KMS-11 (cell line): ENCODE results near the gene GPATCH4.
"Not testable (repeated sequence)": the region's sequence is repeated elsewhere in the genome, so short reads cannot be mapped to it uniquely, and the experiment has no call there.

Source experiments
- H2AFZ ChIP-seq: fragments of 200-600 bp; sonication (generic); 2 replicates; pipeline ENCODE4 v1.6.1; 2016; ENCODE audit warnings: antibody characterized with exemption, mixed run types, low read depth
- H3K27ac ChIP-seq: fragments of 200-600 bp; sonication (generic); 2 replicates; pipeline ENCODE4 v1.6.1; 2016; ENCODE audit warnings: mild to moderate bottlenecking, mixed run types
- H3K27me3 ChIP-seq: fragments of 200-600 bp; sonication (generic); 2 replicates; pipeline ENCODE4 v1.6.1; 2017; ENCODE audit warnings: mild to moderate bottlenecking, low read depth, mixed run types, moderate library complexity; ENCODE audit not compliant: insufficient read depth
- H3K36me3 ChIP-seq: fragments of 200-600 bp; sonication (generic); 2 replicates; pipeline ENCODE4 v1.6.1; 2017; ENCODE audit warnings: mild to moderate bottlenecking, mixed run types; ENCODE audit not compliant: insufficient read depth
- H3K4me1 ChIP-seq: fragments of 200-600 bp; sonication (generic); 2 replicates; pipeline ENCODE4 v1.6.1; 2016; ENCODE audit warnings: mild to moderate bottlenecking, low read depth, mixed run types; ENCODE audit not compliant: poor library complexity, severe bottlenecking
- H3K4me2 ChIP-seq: fragments of 200-600 bp; sonication (generic); 2 replicates; pipeline ENCODE4 v1.7.0; 2016; ENCODE audit warnings: mild to moderate bottlenecking, mixed run types
- H3K4me3 ChIP-seq: fragments of 200-600 bp; sonication (generic); IDR thresholded peaks from 2 replicates; pipeline ENCODE4 v1.6.1; 2017; ENCODE audit warnings: low read depth, low read length, mixed read lengths; ENCODE audit not compliant: insufficient read depth
- H3K79me2 ChIP-seq: fragments of 200-600 bp; sonication (generic); 2 replicates; pipeline ENCODE4 v1.6.1; 2016; ENCODE audit warnings: low read depth, mixed run types; ENCODE audit not compliant: insufficient read depth
- H3K9ac ChIP-seq: fragments of 200-600 bp; sonication (generic); 2 replicates; pipeline ENCODE4 v1.6.1; 2016; ENCODE audit warnings: mild to moderate bottlenecking, mixed run types
- H4K20me1 ChIP-seq: fragments of 200-600 bp; sonication (generic); 2 replicates; pipeline ENCODE4 v1.6.1; 2016; ENCODE audit warnings: mild to moderate bottlenecking, mixed run types; ENCODE audit not compliant: insufficient read depth
- TF ChIP-seq, protein P1 (sequence below): fragments of 200-600 bp; sonication (generic); conservative IDR thresholded peaks from 2 replicates; pipeline ENCODE4 v1.6.1; 2017; ENCODE audit warnings: low read depth, mild to moderate bottlenecking, antibody characterized with exemption, low read length, moderate library complexity, mixed read lengths

Gene GPATCH4

GRCh38 chr1:156554971-156555370, 46.3 kb downstream of the GPATCH4 start:
- Histone ChIP-seq H3K4me1 (no peaks in the 10 kb centered on the region), H3K4me2 (no peak overlapping the region), H3K4me3 (no peak overlapping the region), H3K36me3 (no peaks in the 10 kb centered on the region), H2AFZ (no peak overlapping the region), H3K79me2 (no peaks in the 10 kb centered on the region), H4K20me1 (no peaks in the 10 kb centered on the region), H3K27ac (no peak overlapping the region), H3K27me3 (no peaks in the 10 kb centered on the region), H3K9ac (no peak overlapping the region)
- TF ChIP-seq, protein P1, sequence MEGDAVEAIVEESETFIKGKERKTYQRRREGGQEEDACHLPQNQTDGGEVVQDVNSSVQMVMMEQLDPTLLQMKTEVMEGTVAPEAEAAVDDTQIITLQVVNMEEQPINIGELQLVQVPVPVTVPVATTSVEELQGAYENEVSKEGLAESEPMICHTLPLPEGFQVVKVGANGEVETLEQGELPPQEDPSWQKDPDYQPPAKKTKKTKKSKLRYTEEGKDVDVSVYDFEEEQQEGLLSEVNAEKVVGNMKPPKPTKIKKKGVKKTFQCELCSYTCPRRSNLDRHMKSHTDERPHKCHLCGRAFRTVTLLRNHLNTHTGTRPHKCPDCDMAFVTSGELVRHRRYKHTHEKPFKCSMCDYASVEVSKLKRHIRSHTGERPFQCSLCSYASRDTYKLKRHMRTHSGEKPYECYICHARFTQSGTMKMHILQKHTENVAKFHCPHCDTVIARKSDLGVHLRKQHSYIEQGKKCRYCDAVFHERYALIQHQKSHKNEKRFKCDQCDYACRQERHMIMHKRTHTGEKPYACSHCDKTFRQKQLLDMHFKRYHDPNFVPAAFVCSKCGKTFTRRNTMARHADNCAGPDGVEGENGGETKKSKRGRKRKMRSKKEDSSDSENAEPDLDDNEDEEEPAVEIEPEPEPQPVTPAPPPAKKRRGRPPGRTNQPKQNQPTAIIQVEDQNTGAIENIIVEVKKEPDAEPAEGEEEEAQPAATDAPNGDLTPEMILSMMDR = no peak

DNA sequence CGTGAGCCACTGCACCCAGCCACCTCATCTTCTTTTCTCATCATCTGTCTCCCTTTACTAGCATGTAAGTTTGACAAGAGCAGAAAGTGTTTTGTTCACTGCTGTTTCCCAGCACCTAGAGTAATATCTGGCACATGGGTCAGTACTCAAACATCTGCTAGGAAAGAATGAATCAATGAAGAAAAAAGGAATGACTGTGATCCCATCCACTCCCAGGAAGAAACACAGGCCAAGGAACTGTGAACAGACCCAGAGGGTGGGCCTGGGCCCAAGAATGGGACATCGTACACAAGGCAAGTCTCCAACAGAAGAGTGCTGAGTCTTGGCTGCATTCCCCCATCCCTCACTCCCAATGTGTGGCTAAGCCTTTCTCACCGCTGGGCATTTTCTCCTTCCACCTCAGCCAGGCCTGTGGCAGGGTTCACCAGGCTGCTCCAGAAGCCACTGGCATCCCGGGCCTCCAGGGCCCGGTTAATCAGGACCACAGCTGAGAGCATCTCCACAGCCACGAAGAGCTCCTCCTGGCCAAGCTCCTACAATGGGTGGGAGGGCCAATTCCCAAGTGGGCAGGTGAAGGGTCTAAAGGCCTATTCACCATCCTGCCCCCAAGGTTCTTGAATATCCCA, 47.3 kb downstream of the GPATCH4 start:
- Histone ChIP-seq H3K4me1 (no peaks in the 10 kb centered on the region), H4K20me1 (no peaks in the 10 kb centered on the region), H2AFZ (no peak overlapping the region), H3K4me2 (no peak overlapping the region), H3K4me3 (no peak overlapping the region), H3K27ac (no peak overlapping the region), H3K27me3 (no peaks in the 10 kb centered on the region), H3K79me2 (no peaks in the 10 kb centered on the region), H3K9ac (no peak overlapping the region), H3K36me3 (no peaks in the 10 kb centered on the region)
- TF ChIP-seq, protein P1 = no peak

GRCh38 chr1:156552937-156553336, 48.3 kb downstream of the GPATCH4 start:
- not testable (repeated sequence) for H3K4me1 ChIP-seq, H2AFZ ChIP-seq, H3K36me3 ChIP-seq, H3K4me2 ChIP-seq, H3K79me2 ChIP-seq, H3K27ac ChIP-seq, H3K4me3 ChIP-seq, H3K9ac ChIP-seq, H3K27me3 ChIP-seq, H4K20me1 ChIP-seq

DNA sequence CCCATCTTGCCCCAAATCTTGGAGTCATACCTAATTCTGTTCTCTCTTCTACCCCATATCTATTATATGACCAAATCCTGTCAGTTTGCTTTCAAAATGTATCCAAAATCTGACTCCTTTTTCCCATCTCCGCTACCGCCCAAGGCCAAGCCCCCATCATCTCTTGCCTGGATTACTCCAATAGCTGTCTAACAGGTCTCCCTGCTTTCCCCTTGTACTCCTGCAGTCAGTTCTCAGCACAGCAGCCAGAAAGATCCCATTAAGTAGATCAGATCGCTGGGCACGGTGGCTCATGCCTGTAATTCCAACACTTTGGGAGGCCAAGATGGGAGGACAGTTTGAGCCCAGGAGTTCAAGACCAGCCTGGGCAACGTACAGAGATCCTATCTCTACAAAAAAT, 48.8 kb downstream of the GPATCH4 start:
- Histone ChIP-seq H3K9ac (no peak overlapping the region), H3K4me1 (no peaks in the 10 kb centered on the region), H3K79me2 (no peaks in the 10 kb centered on the region), H2AFZ (no peak overlapping the region), H3K4me2 (no peak overlapping the region), H3K27me3 (no peaks in the 10 kb centered on the region), H4K20me1 (no peaks in the 10 kb centered on the region), H3K27ac (no peak overlapping the region), H3K4me3 (no peak overlapping the region), H3K36me3 (no peaks in the 10 kb centered on the region)
- TF ChIP-seq, protein P1 = no peak

GRCh38 chr1:156551869-156552268, 49.4 kb downstream of the GPATCH4 start:
- H3K79me2 ChIP-seq = no peaks in the 10 kb centered on the region
- no peak overlapping the region for H3K4me2 ChIP-seq
- H4K20me1 ChIP-seq = no peaks in the 10 kb centered on the region
- H3K27me3 ChIP-seq = no peaks in the 10 kb centered on the region
- no peaks in the 10 kb centered on the region for H3K4me1 ChIP-seq
- no peak overlapping the region for H3K4me3 ChIP-seq
- H3K36me3 ChIP-seq = no peaks in the 10 kb centered on the region
- no peak overlapping the region for H3K9ac ChIP-seq
- no peak overlapping the region for H2AFZ ChIP-seq
- no peak overlapping the region for H3K27ac ChIP-seq
- TF ChIP-seq, protein P1 = no peak
